HepG2 (cell line): Measurements from ENCODE around the gene RPS2. TPM values are rescaled to one million over a fixed set of nuclear protein-coding genes. Genes with fewer than 3 reads are reported as not detected.

Source experiments
- CEBPB ChIP-seq: IDR thresholded peaks from 2 replicates; pipeline ENCODE4 v1.6.1; 2011; ENCODE audit warnings: low read depth, low read length, improper control_type of control experiment, borderline replicate concordance
- GLI4 ChIP-seq: sonication (generic); formaldehyde crosslinking; IDR thresholded peaks from 2 replicates; pipeline ENCODE4 v1.5.1; 2020; ENCODE audit warnings: missing genetic modification reagents, mild to moderate bottlenecking, moderate library complexity, borderline replicate concordance
- HOXA3 ChIP-seq: sonication (generic); formaldehyde crosslinking; IDR thresholded peaks from 2 replicates; pipeline ENCODE4 v1.5.0; 2020; ENCODE audit warnings: missing genetic modification reagents
- HOXD1 ChIP-seq: sonication (generic); formaldehyde crosslinking; IDR thresholded peaks from 2 replicates; pipeline ENCODE4 v1.5.0; 2020; ENCODE audit warnings: missing genetic modification reagents
- MTA1 ChIP-seq: sonication (generic); formaldehyde crosslinking; IDR thresholded peaks from 2 replicates; pipeline ENCODE4 v1.4.0; 2020; ENCODE audit warnings: missing genetic modification reagents, mild to moderate bottlenecking, borderline replicate concordance
- NCOR1 ChIP-seq: fragments of 200-600 bp; sonication (generic); IDR thresholded peaks from 2 replicates; pipeline ENCODE4 v1.7.0; 2017; ENCODE audit warnings: antibody characterized with exemption, low read length, borderline replicate concordance
- SOX6 ChIP-seq, 2 experiments: fragments of 450-650 bp in 1 of 2; sonication (generic) in 1 of 2; formaldehyde crosslinking in 1 of 2; IDR thresholded peaks; 2 replicates each; pipeline versions ENCODE4 v1.4.0 to v1.6.1; 2017 to 2020; ENCODE audit warnings: antibody characterized with exemption in 1 of 2, mild to moderate bottlenecking in 1 of 2, missing genetic modification reagents in 1 of 2
- SP4 ChIP-seq: sonication (generic); formaldehyde crosslinking; IDR thresholded peaks from 2 replicates; pipeline ENCODE4 v1.8.1; 2023; ENCODE audit warnings: mild to moderate bottlenecking, missing genetic modification reagents
- TAF1 ChIP-seq: sonication (generic); formaldehyde crosslinking; IDR thresholded peaks from 2 replicates; pipeline ENCODE4 v1.4.0; 2020; ENCODE audit warnings: missing genetic modification reagents
- ZNF746 ChIP-seq: sonication (generic); formaldehyde crosslinking; IDR thresholded peaks from 2 replicates; pipeline ENCODE4 v1.8.0; 2022; ENCODE audit warnings: mild to moderate bottlenecking, missing genetic modification reagents
- ZNF776 ChIP-seq: sonication (generic); formaldehyde crosslinking; IDR thresholded peaks from 2 replicates; pipeline ENCODE4 v1.4.0; 2020; ENCODE audit warnings: mild to moderate bottlenecking, missing genetic modification reagents
- polyA plus RNA-seq, 8 experiments: library from polyadenylated mRNA; depleted of rRNA in 3 of 8; stranded (reverse) in 7 of 8; unstranded in 1 of 8; fragments of >200 nt; fragmentation: Illumina TruSeq in 4 of 8; extraction: Trizol in 4 of 8; gene quantifications; 2 replicates each; pipeline versions ENCODE4 v1.2.1 to v1.2.3, GENCODE V29; 2011 to 2016; ENCODE audit warnings: low read depth in 4 of 8, missing spikeins in 1 of 8, mixed read lengths in 1 of 8; ENCODE audit not compliant: insufficient read depth in 1 of 8
- total RNA-seq, 5 experiments: library from RNA; depleted of rRNA; stranded (reverse); fragments of >200 nt; fragmentation: Illumina TruSeq; extraction: Trizol; gene quantifications; 2 replicates each; pipeline ENCODE4 v1.2.3, GENCODE V29; 2016; ENCODE audit warnings: low read depth in 1 of 5
- TF ChIP-seq, protein P1 (sequence below): sonication (generic); formaldehyde crosslinking; IDR thresholded peaks from 2 replicates; pipeline ENCODE4 v1.8.0; 2022; ENCODE audit warnings: low read depth, missing genetic modification reagents
- TF ChIP-seq, protein P2 (sequence below), 2 experiments: sonication (generic) in 1 of 2; formaldehyde crosslinking in 1 of 2; IDR thresholded peaks; 2 replicates each; pipeline versions ENCODE4 v1.5.1 to v1.6.1; 2011 to 2020; ENCODE audit warnings: borderline replicate concordance in 1 of 2, low read depth in 1 of 2, low read length in 1 of 2, mild to moderate bottlenecking in 1 of 2, missing genetic modification reagents in 1 of 2, moderate library complexity in 1 of 2
- TF ChIP-seq, protein P3 (sequence below): sonication (generic); formaldehyde crosslinking; IDR thresholded peaks from 2 replicates; pipeline ENCODE4 v1.5.0; 2020; ENCODE audit warnings: missing genetic modification reagents
- TF ChIP-seq, protein P4 (sequence below): sonication (generic); formaldehyde crosslinking; IDR thresholded peaks from 2 replicates; pipeline ENCODE4 v1.4.0; 2020; ENCODE audit warnings: mild to moderate bottlenecking, missing genetic modification reagents, borderline replicate concordance
- TF ChIP-seq, protein P5 (sequence below): IDR thresholded peaks from 2 replicates; pipeline ENCODE4 v1.6.1; 2016; ENCODE audit warnings: low read depth, borderline replicate concordance

The RPS2 gene
- total and polyA plus RNA-seq, 2 of the 13 experiments (the other 11 are each of a cell fraction or from before 2014, with no cell fraction given): 1,908 to 4,514 TPM

DNA sequence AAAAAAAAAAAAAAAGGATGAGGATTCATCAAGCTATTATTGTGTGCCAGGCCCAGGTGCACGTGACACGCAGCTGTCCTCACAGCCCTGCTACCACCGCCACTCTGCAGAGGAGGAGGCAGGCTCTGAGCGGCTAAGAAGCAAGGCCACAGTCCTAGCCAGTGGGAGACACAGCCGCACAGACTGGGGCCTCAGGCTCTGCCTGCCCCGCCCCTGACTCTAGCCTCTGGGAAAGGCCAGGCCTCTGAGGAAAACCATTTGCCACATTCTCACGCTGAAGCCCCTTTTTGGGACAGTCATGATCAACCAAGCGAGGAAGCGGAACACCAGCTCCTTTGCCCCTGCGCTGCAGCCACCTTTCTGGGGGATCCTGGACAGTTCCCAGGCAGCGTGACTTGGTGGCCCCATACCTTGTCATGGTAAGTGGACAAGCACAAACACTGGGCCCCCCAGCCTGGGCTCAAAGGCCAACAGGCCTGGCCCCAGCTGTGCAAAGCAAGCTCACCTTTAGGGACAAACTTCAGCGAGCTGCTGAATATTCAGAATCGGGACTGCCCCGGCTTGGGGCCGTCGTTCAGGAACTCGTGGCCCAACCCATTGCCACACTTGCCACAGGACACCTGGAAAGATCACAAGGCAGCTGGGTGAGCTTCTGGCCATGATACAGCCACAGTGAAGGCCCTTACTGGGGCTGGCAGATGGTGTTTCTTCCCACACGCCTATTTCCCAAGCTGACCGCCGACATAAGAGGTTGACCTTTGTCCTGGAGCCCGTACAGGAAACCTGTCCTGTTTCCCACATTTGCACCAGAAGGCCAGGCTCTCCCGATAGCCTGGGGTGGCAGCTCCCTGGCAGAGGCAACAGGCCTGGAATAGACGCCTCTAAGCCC, 24.1 kb downstream of the RPS2 start (continued):
- TF ChIP-seq, protein P1, sequence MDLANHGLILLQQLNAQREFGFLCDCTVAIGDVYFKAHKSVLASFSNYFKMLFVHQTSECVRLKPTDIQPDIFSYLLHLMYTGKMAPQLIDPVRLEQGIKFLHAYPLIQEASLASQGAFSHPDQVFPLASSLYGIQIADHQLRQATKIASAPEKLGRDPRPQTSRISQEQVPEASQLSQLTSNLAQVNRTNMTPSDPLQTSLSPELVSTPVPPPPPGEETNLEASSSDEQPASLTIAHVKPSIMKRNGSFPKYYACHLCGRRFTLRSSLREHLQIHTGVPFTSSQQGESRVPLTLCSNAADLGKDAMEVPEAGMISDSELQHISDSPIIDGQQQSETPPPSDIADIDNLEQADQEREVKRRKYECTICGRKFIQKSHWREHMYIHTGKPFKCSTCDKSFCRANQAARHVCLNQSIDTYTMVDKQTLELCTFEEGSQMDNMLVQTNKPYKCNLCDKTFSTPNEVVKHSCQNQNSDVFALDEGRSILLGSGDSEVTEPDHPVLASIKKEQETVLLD (CRISPR knock-in tag): peak; percentile 42; the same call in 1 of the 2 replicates
- TF ChIP-seq MTA1 (CRISPR knock-in tag) (peak; percentile 92), SP4 (CRISPR knock-in tag) (no peak), CEBPB (peak; percentile 51; the same call in 1 of the 2 replicates), ZNF746 (CRISPR knock-in tag) (0 out of 2 replicates have a peak, but pooled peaks have one; percentile 9), HOXD1 (no peak), TAF1 (CRISPR knock-in tag) (peak; percentile 61; the same call in 1 of the 2 replicates), HOXA3 (CRISPR knock-in tag) (peak; percentile 77; the same call in 1 of the 2 replicates), NCOR1 (peak; percentile 82), GLI4 (0 out of 2 replicates have a peak, but pooled peaks have one; percentile 25), SOX6 (IDR thresholded peaks at IDR 0.05) (no peak), SOX6 (CRISPR knock-in tag; IDR thresholded peaks at IDR 0.05) (peak; percentile 85), ZNF776 (peak; percentile 86)
- TF ChIP-seq, protein P2, sequence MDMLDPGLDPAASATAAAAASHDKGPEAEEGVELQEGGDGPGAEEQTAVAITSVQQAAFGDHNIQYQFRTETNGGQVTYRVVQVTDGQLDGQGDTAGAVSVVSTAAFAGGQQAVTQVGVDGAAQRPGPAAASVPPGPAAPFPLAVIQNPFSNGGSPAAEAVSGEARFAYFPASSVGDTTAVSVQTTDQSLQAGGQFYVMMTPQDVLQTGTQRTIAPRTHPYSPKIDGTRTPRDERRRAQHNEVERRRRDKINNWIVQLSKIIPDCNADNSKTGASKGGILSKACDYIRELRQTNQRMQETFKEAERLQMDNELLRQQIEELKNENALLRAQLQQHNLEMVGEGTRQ (IDR thresholded peaks at IDR 0.05; ENCODE audit: low read depth, low read length): peak; percentile 43; the same call in 1 of the 2 replicates
- TF ChIP-seq, protein P2 (CRISPR knock-in tag; IDR thresholded peaks at IDR 0.05; ENCODE audit: borderline replicate concordance): peak; percentile 44; the same call in 1 of the 2 replicates
- TF ChIP-seq, protein P3, sequence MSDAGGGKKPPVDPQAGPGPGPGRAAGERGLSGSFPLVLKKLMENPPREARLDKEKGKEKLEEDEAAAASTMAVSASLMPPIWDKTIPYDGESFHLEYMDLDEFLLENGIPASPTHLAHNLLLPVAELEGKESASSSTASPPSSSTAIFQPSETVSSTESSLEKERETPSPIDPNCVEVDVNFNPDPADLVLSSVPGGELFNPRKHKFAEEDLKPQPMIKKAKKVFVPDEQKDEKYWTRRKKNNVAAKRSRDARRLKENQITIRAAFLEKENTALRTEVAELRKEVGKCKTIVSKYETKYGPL: 0 out of 2 replicates have a peak, but pooled peaks have one; percentile 11
- TF ChIP-seq, protein P4, sequence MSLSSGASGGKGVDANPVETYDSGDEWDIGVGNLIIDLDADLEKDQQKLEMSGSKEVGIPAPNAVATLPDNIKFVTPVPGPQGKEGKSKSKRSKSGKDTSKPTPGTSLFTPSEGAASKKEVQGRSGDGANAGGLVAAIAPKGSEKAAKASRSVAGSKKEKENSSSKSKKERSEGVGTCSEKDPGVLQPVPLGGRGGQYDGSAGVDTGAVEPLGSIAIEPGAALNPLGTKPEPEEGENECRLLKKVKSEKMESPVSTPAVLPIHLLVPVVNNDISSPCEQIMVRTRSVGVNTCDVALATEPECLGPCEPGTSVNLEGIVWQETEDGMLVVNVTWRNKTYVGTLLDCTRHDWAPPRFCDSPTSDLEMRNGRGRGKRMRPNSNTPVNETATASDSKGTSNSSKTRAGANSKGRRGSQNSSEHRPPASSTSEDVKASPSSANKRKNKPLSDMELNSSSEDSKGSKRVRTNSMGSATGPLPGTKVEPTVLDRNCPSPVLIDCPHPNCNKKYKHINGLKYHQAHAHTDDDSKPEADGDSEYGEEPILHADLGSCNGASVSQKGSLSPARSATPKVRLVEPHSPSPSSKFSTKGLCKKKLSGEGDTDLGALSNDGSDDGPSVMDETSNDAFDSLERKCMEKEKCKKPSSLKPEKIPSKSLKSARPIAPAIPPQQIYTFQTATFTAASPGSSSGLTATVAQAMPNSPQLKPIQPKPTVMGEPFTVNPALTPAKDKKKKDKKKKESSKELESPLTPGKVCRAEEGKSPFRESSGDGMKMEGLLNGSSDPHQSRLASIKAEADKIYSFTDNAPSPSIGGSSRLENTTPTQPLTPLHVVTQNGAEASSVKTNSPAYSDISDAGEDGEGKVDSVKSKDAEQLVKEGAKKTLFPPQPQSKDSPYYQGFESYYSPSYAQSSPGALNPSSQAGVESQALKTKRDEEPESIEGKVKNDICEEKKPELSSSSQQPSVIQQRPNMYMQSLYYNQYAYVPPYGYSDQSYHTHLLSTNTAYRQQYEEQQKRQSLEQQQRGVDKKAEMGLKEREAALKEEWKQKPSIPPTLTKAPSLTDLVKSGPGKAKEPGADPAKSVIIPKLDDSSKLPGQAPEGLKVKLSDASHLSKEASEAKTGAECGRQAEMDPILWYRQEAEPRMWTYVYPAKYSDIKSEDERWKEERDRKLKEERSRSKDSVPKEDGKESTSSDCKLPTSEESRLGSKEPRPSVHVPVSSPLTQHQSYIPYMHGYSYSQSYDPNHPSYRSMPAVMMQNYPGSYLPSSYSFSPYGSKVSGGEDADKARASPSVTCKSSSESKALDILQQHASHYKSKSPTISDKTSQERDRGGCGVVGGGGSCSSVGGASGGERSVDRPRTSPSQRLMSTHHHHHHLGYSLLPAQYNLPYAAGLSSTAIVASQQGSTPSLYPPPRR (CRISPR knock-in tag): peak; percentile 88
- TF ChIP-seq, protein P5, sequence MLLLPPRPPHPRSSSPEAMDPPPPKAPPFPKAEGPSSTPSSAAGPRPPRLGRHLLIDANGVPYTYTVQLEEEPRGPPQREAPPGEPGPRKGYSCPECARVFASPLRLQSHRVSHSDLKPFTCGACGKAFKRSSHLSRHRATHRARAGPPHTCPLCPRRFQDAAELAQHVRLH (CRISPR knock-in tag): no peak
